OCI-LY1 (cell line): ENCODE measurements around the gene EFHD2.
"Not testable (repeated sequence)": the region's sequence is repeated elsewhere in the genome, so short reads cannot be mapped to it uniquely, and the experiment has no call there.

ENCODE experiments used
- CTCF ChIP-seq: fragments of 200-600 bp; sonication (generic), shearing (Covaris generic); IDR thresholded peaks from 2 replicates; pipeline ENCODE4 v1.5.1; 2017; ENCODE audit warnings: mild to moderate bottlenecking, antibody characterized with exemption, low read length, moderate library complexity, mixed read lengths
- EZH2 ChIP-seq: fragments of 200-600 bp; sonication (generic), shearing (Covaris generic); IDR thresholded peaks from 2 replicates; pipeline ENCODE4 v1.8.0; 2017; ENCODE audit warnings: borderline replicate concordance, mixed run types, mild to moderate bottlenecking, antibody characterized with exemption, low read length, moderate library complexity, mixed read lengths

- not testable (repeated sequence) for TF ChIP-seq CTCF, EZH2
Observed at GRCh38 chr1:15463064-15463800, 53.5 kb downstream of the EFHD2 start.
